Testis (tissue), 2 donors: ENCODE results near the gene SKA3.
"Not testable (repeated sequence)": the region's sequence is repeated elsewhere in the genome, so short reads cannot be mapped to it uniquely, and the experiment has no call there.

Experiments used
- POLR2A ChIP-seq: fragments of 450-650 bp; IDR thresholded peaks from one replicate; pipeline ENCODE4 v1.6.1; 2017; ENCODE audit warnings: antibody characterized with exemption, mild to moderate bottlenecking, moderate library complexity
- TF ChIP-seq, protein P1 (sequence below), 3 experiments: fragments of 450-650 bp in 2 of 3; fragments of 200-600 bp in 1 of 3; sonication (generic) in 1 of 3; IDR thresholded peaks; one replicate each; pipeline ENCODE4 v1.5.1; 2016 to 2019; ENCODE audit warnings: antibody characterized with exemption in 3 of 3, mild to moderate bottlenecking in 2 of 3, moderate library complexity in 1 of 3

- TF ChIP-seq, protein P1, sequence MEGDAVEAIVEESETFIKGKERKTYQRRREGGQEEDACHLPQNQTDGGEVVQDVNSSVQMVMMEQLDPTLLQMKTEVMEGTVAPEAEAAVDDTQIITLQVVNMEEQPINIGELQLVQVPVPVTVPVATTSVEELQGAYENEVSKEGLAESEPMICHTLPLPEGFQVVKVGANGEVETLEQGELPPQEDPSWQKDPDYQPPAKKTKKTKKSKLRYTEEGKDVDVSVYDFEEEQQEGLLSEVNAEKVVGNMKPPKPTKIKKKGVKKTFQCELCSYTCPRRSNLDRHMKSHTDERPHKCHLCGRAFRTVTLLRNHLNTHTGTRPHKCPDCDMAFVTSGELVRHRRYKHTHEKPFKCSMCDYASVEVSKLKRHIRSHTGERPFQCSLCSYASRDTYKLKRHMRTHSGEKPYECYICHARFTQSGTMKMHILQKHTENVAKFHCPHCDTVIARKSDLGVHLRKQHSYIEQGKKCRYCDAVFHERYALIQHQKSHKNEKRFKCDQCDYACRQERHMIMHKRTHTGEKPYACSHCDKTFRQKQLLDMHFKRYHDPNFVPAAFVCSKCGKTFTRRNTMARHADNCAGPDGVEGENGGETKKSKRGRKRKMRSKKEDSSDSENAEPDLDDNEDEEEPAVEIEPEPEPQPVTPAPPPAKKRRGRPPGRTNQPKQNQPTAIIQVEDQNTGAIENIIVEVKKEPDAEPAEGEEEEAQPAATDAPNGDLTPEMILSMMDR (IDR thresholded peaks at IDR 0.05): not testable (repeated sequence)
- not testable (repeated sequence) for TF ChIP-seq POLR2A
These were observed 25.3 kb upstream of the SKA3 start for GRCh38 chr13:21201456-21202190.
